Liver (tissue), 3 donors: Measurements from ENCODE around the gene POMT2.

Experiments used
- EGR1 ChIP-seq, 2 donors: IDR thresholded peaks; 2 replicates each; pipeline ENCODE4 v1.6.1; 2016 to 2018; ENCODE audit warnings: antibody characterized with exemption in 2 of 2, low read depth in 2 of 2
- GABPA ChIP-seq, 2 donors: IDR thresholded peaks in 1 of 2; conservative IDR thresholded peaks in 1 of 2; 2 replicates each; pipeline ENCODE4 v1.6.1; 2016; ENCODE audit warnings: antibody characterized with exemption in 2 of 2, mild to moderate bottlenecking in 1 of 2, moderate library complexity in 1 of 2
- HNF4A ChIP-seq, 2 donors: conservative IDR thresholded peaks; 2 replicates each; pipeline ENCODE4 v1.6.1; 2016; ENCODE audit warnings: antibody characterized with exemption in 2 of 2, mild to moderate bottlenecking in 2 of 2
- JUND ChIP-seq, 2 donors: IDR thresholded peaks; 2 replicates each; pipeline ENCODE4 v1.6.1; 2016; ENCODE audit warnings: antibody characterized with exemption in 2 of 2
- RAD21 ChIP-seq, 2 donors: IDR thresholded peaks; 2 replicates each; pipeline ENCODE4 v1.6.1; 2016; ENCODE audit warnings: antibody characterized with exemption in 2 of 2, mild to moderate bottlenecking in 2 of 2
- RXRA ChIP-seq, 2 donors: IDR thresholded peaks; 2 replicates each; pipeline ENCODE4 v1.6.1; 2017 to 2018; ENCODE audit warnings: antibody characterized with exemption in 2 of 2, mild to moderate bottlenecking in 1 of 2
- SP1 ChIP-seq: IDR thresholded peaks from 2 replicates; pipeline ENCODE4 v1.6.1; 2018; ENCODE audit warnings: antibody characterized with exemption, mild to moderate bottlenecking
- YY1 ChIP-seq: IDR thresholded peaks from 2 replicates; pipeline ENCODE4 v1.6.1; 2016; ENCODE audit warnings: antibody characterized with exemption, mild to moderate bottlenecking
- TF ChIP-seq, protein P1 (sequence below): fragments of 150-350 bp; IDR thresholded peaks from 2 replicates; pipeline ENCODE4 v1.5.1; 2017; ENCODE audit warnings: improper control_type of control experiment, low read depth, low read length; ENCODE audit not compliant: missing input control
- TF ChIP-seq, protein P2 (sequence below): IDR thresholded peaks from 2 replicates; pipeline ENCODE4 v1.6.1; 2016; ENCODE audit warnings: antibody characterized with exemption
- TF ChIP-seq, protein P3 (sequence below): IDR thresholded peaks from 2 replicates; pipeline ENCODE4 v1.6.1; 2016; ENCODE audit warnings: antibody characterized with exemption, mild to moderate bottlenecking
- donor health status: healthy.
- donor health status: healthy.

DNA sequence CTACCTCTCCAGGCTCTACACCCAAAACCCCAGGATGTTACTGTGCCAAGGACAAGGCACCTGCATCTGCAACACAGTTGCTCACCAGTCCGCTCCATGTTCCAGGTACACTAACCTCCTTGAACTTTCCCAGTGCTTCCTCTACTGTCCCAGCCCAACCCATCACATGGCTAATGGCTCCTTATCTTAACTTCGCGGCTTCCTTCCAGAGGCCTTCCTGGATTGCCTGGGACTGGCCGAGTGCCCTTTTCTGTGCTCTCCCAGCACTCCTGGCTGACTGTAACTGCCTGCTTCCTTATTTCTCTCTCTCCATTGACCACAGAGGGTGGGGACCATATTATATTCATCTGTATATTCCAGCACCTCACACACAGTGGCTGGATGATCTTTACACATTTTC lies 20.9 kb downstream of the POMT2 start:
- TF ChIP-seq, protein P1, sequence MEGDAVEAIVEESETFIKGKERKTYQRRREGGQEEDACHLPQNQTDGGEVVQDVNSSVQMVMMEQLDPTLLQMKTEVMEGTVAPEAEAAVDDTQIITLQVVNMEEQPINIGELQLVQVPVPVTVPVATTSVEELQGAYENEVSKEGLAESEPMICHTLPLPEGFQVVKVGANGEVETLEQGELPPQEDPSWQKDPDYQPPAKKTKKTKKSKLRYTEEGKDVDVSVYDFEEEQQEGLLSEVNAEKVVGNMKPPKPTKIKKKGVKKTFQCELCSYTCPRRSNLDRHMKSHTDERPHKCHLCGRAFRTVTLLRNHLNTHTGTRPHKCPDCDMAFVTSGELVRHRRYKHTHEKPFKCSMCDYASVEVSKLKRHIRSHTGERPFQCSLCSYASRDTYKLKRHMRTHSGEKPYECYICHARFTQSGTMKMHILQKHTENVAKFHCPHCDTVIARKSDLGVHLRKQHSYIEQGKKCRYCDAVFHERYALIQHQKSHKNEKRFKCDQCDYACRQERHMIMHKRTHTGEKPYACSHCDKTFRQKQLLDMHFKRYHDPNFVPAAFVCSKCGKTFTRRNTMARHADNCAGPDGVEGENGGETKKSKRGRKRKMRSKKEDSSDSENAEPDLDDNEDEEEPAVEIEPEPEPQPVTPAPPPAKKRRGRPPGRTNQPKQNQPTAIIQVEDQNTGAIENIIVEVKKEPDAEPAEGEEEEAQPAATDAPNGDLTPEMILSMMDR = no peak
- TF ChIP-seq GABPA (IDR thresholded peaks at IDR 0.05 in 1 of 2, conservative IDR thresholded peaks at IDR 0.05 in 1 of 2) (no peak), HNF4A (conservative IDR thresholded peaks at IDR 0.05) (no peak), SP1 (no peak), EGR1 (IDR thresholded peaks at IDR 0.05; ENCODE audit: low read depth in 2 of 2) (no peak), JUND (IDR thresholded peaks at IDR 0.05) (no peak), YY1 (no peak), RAD21 (IDR thresholded peaks at IDR 0.05) (no peak), RXRA (IDR thresholded peaks at IDR 0.05) (no peak)
- TF ChIP-seq, protein P2, sequence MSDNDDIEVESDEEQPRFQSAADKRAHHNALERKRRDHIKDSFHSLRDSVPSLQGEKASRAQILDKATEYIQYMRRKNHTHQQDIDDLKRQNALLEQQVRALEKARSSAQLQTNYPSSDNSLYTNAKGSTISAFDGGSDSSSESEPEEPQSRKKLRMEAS = no peak
- TF ChIP-seq, protein P3, sequence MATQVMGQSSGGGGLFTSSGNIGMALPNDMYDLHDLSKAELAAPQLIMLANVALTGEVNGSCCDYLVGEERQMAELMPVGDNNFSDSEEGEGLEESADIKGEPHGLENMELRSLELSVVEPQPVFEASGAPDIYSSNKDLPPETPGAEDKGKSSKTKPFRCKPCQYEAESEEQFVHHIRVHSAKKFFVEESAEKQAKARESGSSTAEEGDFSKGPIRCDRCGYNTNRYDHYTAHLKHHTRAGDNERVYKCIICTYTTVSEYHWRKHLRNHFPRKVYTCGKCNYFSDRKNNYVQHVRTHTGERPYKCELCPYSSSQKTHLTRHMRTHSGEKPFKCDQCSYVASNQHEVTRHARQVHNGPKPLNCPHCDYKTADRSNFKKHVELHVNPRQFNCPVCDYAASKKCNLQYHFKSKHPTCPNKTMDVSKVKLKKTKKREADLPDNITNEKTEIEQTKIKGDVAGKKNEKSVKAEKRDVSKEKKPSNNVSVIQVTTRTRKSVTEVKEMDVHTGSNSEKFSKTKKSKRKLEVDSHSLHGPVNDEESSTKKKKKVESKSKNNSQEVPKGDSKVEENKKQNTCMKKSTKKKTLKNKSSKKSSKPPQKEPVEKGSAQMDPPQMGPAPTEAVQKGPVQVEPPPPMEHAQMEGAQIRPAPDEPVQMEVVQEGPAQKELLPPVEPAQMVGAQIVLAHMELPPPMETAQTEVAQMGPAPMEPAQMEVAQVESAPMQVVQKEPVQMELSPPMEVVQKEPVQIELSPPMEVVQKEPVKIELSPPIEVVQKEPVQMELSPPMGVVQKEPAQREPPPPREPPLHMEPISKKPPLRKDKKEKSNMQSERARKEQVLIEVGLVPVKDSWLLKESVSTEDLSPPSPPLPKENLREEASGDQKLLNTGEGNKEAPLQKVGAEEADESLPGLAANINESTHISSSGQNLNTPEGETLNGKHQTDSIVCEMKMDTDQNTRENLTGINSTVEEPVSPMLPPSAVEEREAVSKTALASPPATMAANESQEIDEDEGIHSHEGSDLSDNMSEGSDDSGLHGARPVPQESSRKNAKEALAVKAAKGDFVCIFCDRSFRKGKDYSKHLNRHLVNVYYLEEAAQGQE = no peak
